ENCODE measurements around the gene MRPS14.
"Not testable (repeated sequence)": the region's sequence is repeated elsewhere in the genome, so short reads cannot be mapped to it uniquely, and the experiment has no call there.

The MRPS14 gene

DNA sequence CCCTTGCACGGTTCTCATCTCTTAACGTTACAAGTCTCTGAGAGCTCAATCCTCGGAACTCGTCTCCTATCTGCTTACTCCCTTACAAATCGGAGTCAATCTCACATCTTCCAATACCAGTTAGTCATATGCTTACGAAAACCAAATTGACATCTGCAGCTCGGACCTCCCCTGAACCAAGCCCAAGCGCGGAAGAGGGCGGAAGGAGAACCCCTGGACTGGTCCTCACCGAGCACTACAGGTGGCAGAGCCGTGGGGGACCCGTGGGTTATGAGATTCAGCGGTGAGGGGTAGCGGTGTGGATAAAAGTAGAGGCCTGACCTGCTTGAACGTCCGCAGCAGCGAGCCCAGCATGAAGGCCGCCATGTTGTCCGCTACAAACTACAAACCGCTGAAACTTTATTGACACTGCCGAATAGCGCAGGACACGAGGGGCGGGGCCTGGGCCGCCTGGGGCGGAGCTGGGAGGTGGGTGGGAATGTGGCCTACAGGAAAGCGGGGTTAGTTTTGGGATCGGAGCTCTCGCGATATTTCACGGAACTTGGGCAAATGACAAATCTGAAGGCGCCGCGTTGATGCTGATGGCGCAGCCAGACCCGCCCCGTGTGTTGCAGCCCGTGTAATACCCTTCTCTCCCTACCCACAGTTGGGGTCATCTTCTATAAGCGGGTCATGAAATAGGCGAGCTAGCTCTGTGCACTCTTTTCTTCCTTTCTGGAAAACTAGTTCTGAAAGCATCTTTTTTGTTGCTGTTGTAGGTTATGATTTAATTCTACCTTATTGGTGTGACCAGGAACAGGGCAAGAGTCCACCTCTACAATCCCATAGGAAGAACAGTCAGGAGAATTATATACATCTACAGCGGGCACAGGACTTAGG, at the start of gene MRPS14:
TSS of gene MRPS14 (minus strand) at position 383 of the 879 bp plus-strand sequence. CDS start at position 366, 17 bp downstream.
- peak; percentile 96 for DNase-seq (ENCODE audit: low read depth)

DNA sequence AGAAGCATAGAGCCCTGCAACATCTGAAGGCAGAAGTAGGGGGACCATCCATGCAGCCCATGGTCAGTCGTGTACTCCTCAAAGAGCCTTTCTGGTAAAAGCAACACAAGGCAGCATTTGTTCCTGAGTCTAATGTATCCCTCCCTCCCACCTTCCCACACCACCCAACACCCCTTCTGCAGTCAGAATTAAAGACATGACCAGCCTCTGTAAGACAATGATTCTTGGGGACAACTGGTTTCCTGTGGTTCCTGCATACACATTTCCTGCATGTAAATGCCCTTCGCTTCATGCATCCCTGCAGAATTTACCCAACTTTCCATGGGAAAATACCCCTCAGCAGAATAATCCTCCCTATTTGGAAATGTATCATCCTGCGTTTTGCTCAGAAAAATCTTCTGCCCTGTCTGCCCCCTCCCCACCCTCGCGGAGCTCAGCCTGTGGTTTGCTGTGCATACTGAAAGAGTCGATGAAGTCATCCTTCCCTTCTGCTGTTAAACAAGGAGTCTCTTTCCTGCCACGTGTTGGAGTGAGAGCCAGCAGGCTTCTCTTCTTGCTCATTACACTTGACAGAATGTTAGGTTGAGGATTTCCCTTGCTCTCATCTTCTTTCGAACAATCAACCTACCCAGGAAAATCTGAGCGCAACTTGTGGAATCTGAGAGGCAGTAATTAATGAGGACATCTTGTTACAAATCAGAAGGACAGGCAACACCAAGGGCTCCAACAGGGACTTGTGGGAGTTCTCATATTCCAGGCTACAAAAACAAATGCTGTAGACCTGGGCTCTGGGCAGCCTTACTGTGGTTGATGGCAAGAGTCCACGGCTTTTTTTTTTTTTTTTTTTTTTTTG, 49.1 kb upstream of the MRPS14 start:
- DNase-seq (ENCODE audit: low read depth): no peak

DNA sequence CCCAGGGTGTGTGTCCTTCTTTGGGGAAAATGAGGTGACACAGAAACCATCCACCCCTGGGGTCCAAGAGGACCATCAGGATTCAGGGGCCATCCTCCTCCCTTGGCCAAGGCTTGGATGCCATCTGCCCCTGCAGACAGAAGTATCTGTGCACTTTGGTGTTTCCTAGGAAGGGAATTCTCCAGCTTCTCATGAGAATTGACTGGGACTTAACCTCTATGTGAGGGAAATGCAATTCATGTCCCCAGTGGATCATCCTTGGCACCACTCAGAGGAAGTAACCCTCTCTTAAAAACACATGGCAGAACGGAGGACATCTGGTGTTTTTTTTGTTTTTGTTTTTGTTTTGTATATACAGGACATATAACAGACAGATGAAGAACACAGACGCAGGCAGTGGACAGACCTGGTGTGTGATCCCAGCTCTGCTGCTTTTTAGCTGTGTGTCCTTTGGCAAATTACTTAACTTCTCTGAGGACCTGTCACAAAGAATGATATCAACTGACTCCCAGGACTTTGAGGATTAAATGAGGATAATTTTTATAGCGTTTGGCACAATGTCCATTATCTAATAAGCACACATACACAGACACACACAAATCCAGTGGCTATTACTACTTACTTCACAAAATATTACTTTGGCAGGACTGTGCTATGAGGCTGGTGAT, 48.2 kb upstream of the MRPS14 start:
- no peak for DNase-seq (ENCODE audit: low read depth)

DNA sequence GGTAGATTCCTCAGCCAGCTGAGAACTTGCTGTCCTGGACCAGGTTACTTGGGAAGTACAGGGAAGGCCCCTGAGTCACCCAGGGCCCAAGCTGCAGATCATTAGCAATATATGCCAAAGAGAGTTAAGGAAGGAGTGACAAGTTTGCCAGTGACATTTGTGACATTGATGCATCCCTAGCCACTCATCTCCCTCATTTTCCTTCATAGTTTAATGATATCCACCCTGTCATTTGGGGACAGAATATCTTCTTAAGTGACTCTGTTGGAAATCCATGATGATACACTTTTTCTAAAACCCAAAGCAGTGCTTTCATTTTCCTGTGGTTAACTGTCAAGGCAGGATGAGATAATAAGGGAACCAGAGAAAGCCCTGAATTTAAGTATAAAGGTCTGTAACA, 47.6 kb upstream of the MRPS14 start:
- DNase-seq (ENCODE audit: low read depth): no peak

DNA sequence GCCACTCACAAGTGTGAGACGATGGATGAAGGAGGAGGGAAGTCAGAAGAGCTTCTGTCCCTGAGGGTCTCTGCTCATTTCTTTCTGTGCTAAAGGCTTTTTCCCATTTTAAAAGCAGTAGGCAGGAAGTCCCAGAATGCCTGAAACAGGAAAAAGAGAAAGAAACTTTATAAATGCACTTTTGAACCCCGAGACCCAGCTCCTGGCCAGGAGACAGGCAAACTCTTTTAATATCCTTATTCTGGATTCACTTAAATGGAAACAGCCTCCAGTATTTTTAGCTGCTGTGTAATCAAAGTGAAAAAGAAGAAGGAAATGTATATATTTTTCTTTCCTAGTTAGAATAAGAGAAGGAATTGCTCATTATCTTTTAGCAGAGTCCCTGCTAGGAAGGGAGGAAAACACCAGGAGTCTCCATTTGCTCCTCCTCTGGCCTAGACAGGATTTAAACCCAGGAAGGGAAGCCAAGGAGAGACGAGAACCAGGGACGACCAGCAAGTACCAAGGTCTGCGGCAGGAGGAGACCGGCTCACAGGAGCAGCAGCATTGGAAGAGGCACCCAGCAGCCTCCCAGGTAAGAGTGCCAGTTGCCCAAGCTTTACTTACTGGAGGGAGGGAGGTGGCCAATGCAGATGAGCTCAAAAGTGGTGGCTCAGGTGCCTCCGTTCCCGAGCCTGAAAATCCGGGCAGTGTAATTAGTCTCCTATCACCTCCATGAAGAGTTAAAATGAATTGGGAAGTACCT, 44.3 kb upstream of the MRPS14 start, which contains the start of gene TNN:
TSS of gene TNN (plus strand) at position 472 of the 745 bp plus-strand sequence. CDS start 9,586 bp downstream, outside the sequence.
- DNase-seq (ENCODE audit: low read depth): no peak

DNA sequence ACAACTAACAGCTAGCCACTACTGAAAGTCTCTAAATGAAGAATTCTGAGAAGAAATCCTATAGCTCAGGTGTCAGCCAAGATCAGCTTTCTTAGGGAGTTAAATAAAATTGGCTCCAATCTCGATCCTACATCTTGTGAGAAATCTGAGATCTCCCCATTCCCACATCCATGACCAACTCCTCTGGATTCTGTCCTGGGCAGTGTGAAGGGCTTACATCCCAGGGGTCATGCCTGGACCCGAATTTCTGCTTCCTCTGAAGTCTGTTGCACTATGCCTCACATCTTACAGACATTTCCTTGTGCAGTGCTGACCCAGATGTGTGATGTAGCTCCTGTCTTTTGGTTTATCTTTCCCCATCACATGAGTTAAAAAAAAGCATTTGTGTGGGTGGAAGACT, 39.6 kb upstream of the MRPS14 start:
- no peak for DNase-seq (ENCODE audit: low read depth)

DNA sequence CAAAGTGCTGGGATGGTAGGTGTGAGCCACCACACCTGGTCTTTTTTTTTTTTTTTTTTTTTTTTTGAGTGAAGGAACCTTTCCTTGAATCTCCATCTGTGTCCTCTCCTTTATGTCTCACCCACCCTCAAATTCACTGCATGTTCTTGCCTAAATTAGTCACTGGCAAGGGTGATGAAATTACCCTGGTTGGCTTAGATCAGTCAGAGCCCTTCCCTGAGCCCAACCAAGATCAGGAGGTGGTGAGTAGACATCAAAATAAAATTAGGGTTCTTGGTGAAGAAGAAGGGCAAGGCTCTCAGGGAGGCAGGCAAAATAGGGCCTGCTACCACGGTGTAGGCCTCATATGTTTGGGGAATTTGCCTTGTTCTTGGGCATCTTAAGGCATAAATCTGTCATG, 39.1 kb upstream of the MRPS14 start:
- no peak for DNase-seq (ENCODE audit: low read depth)

DNA sequence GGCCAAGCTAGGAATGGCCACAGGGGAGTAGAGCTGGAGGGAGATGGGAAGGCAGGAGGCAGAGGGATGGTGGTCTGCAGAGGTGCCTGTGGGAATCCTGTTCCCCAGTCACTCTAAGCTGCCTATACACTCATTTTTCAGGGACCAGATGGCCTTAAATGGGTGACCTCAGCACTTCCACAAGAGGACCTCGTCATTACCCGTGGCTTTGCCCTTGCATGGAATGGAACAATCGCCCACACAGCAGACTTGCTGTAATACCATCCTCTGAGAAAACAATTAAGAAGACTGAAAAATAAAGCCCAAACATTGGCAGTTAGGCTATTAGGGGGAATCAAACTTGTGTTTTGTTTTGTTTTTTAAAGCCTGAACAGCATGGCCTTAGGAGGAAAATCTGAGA, 31.5 kb upstream of the MRPS14 start:
- no peak for DNase-seq (ENCODE audit: low read depth)

DNA sequence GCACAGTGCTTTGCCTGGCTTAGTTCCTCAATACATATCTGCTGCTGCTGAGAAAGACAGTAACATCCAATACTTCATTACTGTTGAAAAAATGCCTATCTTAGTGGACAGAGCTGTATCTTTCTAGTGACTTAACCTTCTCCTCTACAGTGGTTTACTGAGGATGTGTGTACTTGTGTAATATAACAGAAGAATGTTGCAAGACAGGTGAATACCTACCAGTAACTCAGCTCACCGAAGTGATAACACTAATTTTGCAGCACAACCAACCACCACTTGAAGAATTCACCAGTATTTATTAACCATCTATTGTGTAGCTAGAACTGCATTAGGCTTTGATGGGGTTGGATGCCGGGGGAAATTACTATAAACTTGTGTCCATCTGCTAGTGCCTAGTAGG, 27.8 kb upstream of the MRPS14 start:
- DNase-seq (ENCODE audit: low read depth): no peak

DNA sequence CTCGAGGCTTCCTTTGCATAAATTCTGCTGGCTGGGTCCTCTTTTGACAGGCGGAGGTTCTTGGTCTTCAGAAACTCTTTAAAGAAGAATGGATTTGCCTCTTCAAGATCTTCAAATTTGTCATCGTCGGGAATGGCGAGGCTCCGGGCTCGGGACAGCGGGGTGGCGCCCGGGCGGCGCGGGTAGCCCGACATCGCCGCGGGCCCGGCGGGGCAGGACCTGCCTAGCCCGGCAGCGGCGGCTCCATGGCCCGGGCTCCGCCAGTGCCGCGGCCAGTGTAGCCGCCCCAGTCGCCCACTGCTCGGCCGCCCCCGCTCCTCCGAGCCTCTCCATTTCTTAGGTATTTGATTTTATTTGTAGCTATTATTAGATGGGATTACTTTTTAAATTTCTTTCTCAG, 22.3 kb upstream of the MRPS14 start:
- no peak for DNase-seq (ENCODE audit: low read depth)

DNA sequence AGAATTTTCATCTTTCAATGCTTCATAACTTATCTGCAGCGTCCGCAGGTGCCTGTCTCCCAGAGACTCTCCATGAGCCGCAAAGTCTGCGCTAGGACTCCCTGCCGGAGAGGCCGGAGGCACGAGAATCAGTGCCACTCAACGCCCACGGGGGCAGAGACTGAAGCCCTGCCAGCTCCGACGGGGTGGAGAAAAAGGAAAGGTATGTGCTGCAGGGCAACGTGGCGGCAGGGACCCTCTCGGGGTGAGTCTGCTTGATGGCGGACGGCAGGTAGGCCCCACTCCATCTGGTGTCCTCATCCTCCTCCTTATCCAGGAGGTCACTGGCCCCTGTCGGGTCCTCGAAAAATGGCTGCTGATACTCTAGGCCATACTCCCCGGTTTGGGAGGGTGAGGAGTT, 21.9 kb upstream of the MRPS14 start:
- DNase-seq (ENCODE audit: low read depth): no peak

DNA sequence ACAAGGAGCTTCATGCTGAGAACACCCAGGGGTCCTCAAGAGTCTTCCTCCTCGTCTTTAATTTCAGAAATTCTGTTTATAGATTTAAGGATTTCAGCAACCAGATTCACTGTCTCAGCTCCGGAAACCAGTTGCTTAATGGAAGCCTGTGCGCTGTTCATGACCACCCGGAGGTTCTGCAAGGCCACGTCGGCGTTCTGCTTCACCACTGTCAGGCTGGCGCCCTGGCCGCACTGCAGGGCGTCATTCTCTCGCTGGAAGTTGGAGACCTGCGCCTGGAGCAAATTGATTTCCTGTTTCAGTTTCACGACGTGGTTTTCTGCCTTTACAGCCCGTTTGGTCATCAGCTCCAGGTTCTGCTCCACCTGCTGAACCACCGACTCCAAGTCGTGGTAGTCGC, 21.4 kb upstream of the MRPS14 start:
- not testable (repeated sequence) for DNase-seq (ENCODE audit: low read depth)

DNA sequence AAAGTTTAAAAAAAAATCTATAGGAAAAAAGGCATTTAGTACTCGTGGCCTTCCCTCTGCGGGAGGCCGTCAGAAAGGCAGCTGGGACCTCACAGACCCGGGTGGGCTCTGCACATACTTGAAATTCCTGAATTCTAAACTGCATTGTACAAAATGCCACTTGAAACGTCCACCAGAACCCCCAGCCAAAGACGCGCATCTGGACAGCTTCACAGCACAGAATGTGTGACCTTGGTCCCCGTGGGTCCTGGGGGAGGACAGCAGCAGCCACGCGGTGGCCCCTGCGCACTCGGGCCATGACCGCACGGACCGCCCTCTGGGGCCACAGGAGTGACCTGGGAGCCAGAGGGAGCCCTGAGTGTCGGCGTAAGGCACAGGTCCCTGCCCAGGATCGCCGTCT, 20.6 kb upstream of the MRPS14 start:
- DNase-seq (ENCODE audit: low read depth): no peak

DNA sequence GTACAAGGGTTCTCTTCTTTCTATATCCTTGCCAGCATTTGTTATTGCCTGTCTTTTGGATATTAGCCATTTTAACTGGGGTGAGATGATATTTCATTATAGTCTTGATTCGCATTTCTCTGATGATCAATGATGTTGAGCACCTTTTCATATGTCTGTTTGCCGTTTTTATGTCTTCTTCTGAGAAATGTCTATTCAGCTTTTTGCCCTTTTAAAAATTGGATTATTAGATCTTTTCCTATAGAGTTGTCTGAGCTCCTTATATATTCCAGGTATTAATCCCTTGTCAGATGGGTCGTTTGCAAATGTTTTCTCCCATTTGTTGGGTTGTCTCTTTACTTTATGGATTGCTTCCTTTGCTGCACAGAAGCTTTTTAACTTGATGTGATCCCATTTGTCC, 19.4 kb upstream of the MRPS14 start:
- no peak for DNase-seq (ENCODE audit: low read depth)

DNA sequence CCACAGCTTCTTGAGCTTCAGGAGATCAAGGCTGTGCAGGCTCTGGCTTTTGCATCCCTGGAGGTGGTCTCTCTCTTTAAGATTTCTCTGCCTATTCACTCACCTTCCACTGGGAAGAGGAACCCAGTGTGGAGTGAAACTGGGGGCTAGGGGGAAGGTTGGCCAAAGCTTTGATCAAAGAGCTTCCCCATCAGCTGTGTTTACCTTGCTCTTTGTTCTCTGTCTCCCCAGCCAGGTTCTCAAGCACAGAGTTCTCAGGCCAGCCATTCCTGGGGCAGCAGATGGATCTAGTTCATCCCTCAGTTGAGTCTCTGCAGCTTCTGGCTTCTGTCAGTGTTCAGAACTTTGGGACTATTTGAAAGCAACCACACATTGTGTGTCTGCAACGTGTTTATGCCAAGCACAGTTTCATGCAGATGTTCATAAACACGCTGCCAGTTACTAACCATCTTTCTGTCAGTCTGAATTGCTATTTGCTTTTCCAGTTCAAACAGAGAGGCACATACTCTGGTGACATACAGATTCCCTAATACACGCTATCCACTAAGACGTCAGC, 17.2 kb upstream of the MRPS14 start:
- DNase-seq (ENCODE audit: low read depth): no peak

DNA sequence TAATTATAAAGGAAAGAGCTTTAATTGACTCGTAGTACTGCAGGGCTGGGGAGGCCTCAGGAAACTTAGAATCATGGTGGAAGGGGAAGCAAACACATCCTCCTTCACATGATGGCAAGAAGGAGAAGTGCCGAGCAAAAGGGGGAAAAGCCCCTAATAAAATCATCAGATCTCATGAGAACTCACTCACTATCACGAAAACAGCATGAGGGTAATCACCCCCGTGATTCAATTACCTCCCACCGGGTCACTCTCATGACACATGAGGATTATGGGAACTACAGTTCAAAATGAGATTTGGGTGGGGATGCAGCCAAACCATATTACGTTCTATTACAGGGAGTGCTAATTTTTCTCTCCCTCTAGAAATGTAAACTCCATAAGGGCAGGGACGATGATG, 14.2 kb upstream of the MRPS14 start:
- no peak for DNase-seq (ENCODE audit: low read depth)

DNA sequence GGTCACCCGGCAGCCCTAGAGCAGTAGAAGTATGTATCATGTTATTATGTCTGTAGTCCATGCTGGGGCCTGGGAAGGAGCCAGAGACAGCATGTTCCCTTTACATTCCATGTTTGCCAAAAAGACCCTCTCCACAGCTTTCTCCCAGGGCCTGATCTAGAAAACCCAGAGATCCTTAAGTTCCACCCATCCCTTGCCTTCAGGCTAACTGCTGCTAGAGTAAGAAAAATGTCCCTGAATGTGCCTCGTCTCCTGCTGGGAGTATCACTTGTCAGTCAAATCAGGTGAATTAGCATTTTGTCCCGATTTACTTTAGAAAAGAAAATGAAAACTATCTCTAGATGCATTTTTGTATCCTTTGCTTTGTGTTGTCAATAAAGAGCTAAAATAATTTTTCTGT, 13.3 kb upstream of the MRPS14 start:
- DNase-seq (ENCODE audit: low read depth): no peak

DNA sequence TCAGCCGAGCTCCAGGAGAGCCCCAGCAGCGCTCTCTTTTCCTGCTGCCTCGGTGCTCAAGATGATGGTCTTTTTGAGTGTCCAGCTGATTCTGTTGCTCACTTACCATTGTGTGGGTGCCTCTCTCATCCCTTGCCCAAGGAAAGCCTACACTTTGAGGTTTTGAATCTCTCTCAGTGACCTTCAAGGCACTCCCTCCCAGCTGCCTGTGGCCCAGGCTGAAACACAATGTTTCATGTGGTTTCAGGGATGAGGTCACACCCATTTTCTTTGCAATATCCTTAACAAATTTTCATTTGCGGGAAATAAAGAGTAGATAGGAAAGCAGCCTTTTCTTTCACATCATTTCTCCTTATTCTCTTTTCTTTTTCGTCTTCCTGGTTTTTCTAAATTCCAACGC, 12.6 kb upstream of the MRPS14 start:
- DNase-seq (ENCODE audit: low read depth): no peak

DNA sequence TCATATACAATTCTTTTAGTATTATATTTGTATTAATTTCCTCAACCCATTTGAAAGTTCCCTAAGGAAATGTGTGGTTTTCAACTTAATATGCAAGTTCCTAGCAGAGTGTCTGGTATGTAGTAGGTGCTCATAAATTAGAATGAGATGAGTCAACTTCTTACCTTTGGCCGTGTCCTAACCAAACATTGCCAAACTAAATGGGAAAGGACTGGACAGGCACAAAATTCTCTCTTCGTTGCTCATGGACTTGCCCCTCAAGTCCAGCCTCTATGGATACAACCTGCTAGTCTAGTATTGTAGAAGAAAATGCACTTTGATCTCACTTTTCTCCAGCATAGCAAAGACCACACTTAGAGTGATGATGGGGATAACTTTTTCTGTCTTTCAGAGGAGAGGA, 11.6 kb upstream of the MRPS14 start:
- DNase-seq (ENCODE audit: low read depth): no peak

DNA sequence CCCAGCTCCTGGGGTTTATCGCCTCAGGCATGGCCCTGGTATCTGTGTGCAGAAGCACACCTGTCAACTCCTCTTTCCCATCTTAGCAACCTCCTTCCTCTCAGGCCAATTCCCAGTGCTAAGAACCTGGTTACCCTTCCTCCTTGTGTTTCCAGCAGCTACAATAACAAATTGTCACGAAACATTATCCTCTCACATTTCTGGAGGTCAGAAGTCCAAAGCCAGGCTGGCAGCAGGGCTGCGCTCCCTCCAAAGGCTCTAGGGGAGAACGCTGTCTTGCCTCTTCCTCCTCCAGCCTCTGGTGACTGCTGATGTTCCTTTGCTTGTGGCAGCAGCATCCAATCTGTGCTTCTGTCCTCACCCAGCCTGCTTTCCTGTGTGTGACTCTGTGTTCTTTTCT, 10.7 kb upstream of the MRPS14 start:
- no peak for DNase-seq (ENCODE audit: low read depth)

DNA sequence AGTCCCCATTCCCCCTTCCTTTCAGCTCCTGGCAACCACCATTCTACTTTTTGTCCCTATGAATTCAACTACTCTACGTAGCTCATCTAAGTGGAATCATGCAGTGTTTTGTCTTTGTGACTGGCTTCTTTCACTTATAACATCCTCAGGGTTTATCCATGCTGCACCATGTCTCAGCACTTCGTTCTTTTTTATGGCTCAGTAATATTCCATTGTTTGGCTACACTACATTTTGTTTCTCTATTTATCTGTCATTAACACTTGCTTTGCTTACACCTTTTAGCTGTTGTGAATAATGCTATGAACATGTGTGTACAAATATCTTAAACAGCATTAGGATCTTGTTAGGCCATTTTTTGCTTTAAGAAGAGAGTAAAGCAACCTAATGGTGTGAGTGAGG, 1.5 kb upstream of the MRPS14 start:
- no peak for DNase-seq (ENCODE audit: low read depth)

DNA sequence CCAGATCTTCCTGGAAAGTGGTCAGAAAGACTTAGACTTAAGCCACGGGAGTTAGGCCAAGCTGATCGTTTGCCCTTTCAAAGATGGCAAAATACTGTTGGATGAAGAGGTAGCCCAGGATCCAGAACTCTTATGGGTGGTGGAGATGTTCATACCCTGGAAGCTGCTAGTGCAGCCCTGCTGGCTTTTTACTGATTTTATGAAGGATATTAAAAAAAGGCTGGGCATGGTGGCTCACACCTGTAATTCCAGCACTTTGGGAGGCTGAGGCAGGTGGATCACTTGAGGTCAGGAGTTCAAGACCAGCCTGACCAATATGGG, 657 bp upstream of the MRPS14 start:
- DNase-seq (ENCODE audit: low read depth): not testable (repeated sequence)

All from activated T-helper 9 cell treated with anti-CD3 and anti-CD28 coated beads, Interleukin-2, amount 50 U/mL, for 16 hours (primary cell).